ENCODE measurements around the gene GRAMD4. TPM values are rescaled to one million over a fixed set of nuclear protein-coding genes. Genes with fewer than 3 reads are reported as not detected.

The GRAMD4 gene
- total RNA-seq, 1 donor from 2014 or later: 45.6 TPM

DNA sequence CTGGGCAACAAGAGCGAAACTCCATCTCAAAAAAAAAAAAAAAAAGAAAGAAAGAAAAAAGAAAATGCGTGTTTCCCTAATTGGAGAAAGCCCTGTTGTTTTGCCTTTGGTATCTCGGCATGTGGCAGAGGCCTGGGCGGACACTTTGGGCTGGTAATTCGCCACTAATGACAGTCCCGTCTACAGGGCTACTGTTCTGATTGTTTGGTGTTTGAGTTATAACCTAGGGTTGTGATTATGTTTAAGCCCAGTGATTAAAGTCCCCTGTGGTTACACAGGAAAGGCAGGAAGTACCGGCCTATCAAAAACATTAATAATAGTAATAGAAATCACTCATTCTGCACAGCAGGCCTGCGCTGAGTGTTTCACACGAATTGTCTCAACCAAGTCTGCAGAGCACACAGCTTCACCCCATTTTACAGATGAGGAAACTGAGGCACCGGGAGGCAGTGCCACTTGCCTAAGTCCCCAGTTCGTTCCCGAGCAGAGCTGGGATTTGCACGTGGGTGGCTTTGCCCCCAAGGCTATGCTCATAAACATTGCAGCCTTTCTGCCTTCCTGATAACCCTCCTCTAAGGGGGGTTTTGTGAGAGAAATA lies 39.1 kb upstream of the GRAMD4 start:
- intact Hi-C loops (cut with micrococcal nuclease): no loop called here
- POLR2A ChIA-PET: interaction anchor here (0.6 to 1.7 kb wide), 8 partner anchors 10 to 194 kb away, joined by 3 to 14 read pairs (median 4); partner anchors contain the start of gene TBC1D22A
- Mint-ChIP-seq H3K4me1 (peaks cover 77% of the 10 kb centered on the region), H3K36me3 (ENCODE audit: low read depth) (no peaks in the 10 kb centered on the region), H3K27me3 (no peaks in the 10 kb centered on the region), H3K27ac (no peak overlapping the region), H3K4me3 (peak overlapping the region; percentile 56), H3K9me3 (no peaks in the 10 kb centered on the region)
- CTCF ChIA-PET: interaction anchor here (1.6 kb wide), 1 partner anchor 18 kb away, joined by 9 read pairs; no protein-coding TSS in a partner anchor
- DNase-seq (no peak), ATAC-seq (ENCODE audit: low read depth) (no peak)
- TF ChIP-seq CTCF (IDR thresholded peaks at IDR 0.05): no peak

- TF ChIP-seq CTCF (IDR thresholded peaks at IDR 0.05): no peak
- Mint-ChIP-seq H3K4me3 (peak overlapping the region; percentile 56), H3K27ac (no peak overlapping the region), H3K27me3 (no peaks in the 10 kb centered on the region), H3K36me3 (ENCODE audit: low read depth) (no peaks in the 10 kb centered on the region), H3K4me1 (peaks cover 79% of the 10 kb centered on the region), H3K9me3 (no peaks in the 10 kb centered on the region)
- no peak for DNase-seq
- no peak for ATAC-seq (ENCODE audit: low read depth)
- intact Hi-C loops (cut with micrococcal nuclease): no loop called here
- ChIA-PET POLR2A (interaction anchor here (0.6 to 1.7 kb wide), 5 partner anchors 9 to 181 kb away, joined by 3 to 14 read pairs (median 4); partner anchors contain the start of gene TBC1D22A), CTCF (interaction anchor here (1.6 kb wide), 1 partner anchor 18 kb away, joined by 9 read pairs; no protein-coding TSS in a partner anchor)
These were observed 38.5 kb upstream of the GRAMD4 start for GRCh38 chr22:46581538-46582244.

GRCh38 chr22:46582281-46582933 lies 37.8 kb upstream of the GRAMD4 start:
- H3K4me1 Mint-ChIP-seq: peaks cover 86% of the 10 kb centered on the region
- CTCF ChIA-PET: interaction anchor here (1.6 kb wide), 1 partner anchor 19 kb away, joined by 9 read pairs; no protein-coding TSS in a partner anchor
- no peaks in the 10 kb centered on the region for H3K27me3 Mint-ChIP-seq
- H3K27ac Mint-ChIP-seq: no peak overlapping the region
- POLR2A ChIA-PET: interaction anchor here (0.6 to 1.5 kb wide), 4 partner anchors 10 to 180 kb away, joined by 3 to 7 read pairs (median 4); partner anchors contain the start of gene TBC1D22A
- peak overlapping the region; percentile 11 for H3K4me3 Mint-ChIP-seq
- H3K9me3 Mint-ChIP-seq: no peaks in the 10 kb centered on the region
- intact Hi-C loops (cut with micrococcal nuclease): no loop called here
- no peak for ATAC-seq (ENCODE audit: low read depth)
- TF ChIP-seq CTCF (IDR thresholded peaks at IDR 0.05): no peak
- H3K36me3 Mint-ChIP-seq (ENCODE audit: low read depth): no peaks in the 10 kb centered on the region
- no peak for DNase-seq

DNA sequence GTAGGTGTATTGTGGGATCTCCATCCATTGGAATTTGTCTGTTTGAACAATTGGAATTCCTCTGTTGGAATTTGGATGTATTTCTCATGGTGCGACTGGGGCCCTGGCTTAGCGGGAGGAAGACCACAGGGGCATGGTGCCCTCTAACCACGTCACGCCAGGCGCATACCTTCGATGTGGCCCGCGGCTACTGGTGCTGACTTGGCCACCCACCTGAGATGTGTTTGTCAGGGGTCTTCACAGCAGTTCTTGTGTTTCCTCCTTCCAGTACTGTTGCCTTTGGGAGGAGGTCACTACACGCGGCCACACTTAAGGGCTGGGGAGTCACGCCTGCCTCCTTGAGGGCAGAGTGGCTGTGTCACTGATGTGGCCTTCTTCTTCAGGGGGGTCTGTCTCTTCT lies 36.6 kb upstream of the GRAMD4 start:
- ChIA-PET POLR2A (no interaction called here), CTCF (no interaction called here)
- DNase-seq: no peak
- Mint-ChIP-seq H3K4me3 (no peak overlapping the region), H3K4me1 (peaks cover 86% of the 10 kb centered on the region), H3K27ac (no peak overlapping the region), H3K36me3 (ENCODE audit: low read depth) (no peaks in the 10 kb centered on the region), H3K9me3 (no peaks in the 10 kb centered on the region), H3K27me3 (no peaks in the 10 kb centered on the region)
- no peak for TF ChIP-seq CTCF (IDR thresholded peaks at IDR 0.05)
- no peak for ATAC-seq (ENCODE audit: low read depth)
- intact Hi-C loops (cut with micrococcal nuclease): no loop called here
